ENCODE data around the gene NKX2-4. TPM values are rescaled to one million over a fixed set of nuclear protein-coding genes. Genes with fewer than 3 reads are reported as not detected.
"Not testable (repeated sequence)": the region's sequence is repeated elsewhere in the genome, so short reads cannot be mapped to it uniquely, and the experiment has no call there.

The NKX2-4 gene
- total and polyA plus RNA-seq, 2 of the 13 experiments (the other 11 are each of a cell fraction or from before 2014, with no cell fraction given) = not detected

DNA sequence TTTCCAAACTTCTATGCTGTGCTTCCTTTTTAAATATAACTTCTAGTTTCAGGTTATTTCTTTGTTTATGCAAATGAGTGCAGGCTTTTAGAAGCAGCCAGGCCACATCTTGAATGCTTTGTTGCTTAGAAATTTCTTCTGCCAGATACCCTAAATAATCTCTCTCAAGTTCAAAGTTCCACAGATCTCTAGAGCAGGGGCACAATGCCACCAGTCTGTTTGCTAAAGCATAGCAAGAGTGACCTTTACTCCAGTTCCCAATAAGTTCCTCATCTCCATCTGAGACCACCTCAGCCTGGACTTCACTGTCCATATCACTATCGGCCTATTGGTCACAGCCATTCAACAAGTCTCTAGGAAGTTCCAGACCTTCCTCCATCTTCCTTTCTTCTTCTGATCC, 26.4 kb upstream of the NKX2-4 start:
- intact Hi-C loops (cut with micrococcal nuclease; ENCODE audit: unreplicated experiment) = not testable (repeated sequence)

DNA sequence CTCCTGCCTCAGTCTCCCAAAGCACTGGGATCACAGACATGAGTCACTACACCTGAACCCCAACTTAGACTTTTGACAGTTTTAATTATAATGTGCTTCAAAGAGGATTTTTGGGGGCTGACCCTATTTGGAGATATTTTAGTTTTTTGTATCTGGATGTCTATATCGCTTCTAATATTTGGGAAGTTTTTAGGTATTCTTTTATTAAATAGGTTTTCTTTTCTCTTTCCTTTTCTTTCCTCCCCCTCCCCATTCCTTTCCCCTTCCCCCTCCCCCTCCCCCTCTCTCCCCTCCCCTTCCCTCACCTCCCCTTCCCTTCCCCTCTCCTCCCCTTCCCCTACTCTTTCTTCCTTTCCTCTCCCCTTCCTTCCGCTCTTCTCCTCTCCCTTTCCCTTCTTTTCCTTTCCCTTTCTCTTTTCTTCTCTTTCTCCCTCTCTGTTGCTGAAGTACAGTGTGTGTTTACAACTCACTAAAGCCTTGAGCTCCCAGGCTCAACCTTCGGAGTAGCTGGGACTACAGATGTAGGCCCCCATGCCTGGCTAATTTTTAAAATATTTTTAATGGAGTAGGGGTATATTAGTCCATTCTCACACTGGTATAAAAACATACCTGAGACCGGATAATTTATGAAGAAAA, 24.4 kb upstream of the NKX2-4 start:
- Histone ChIP-seq H3K4me2 (ENCODE audit: low read depth, low read length) (no peak overlapping the region), H3K79me2 (ENCODE audit: insufficient read depth, low read length) (no peaks in the 10 kb centered on the region), H3K27me3 (ENCODE audit: control insufficient read depth in 1 of 2, insufficient read depth in 2 of 2, low read length in 2 of 2) (no peaks in the 10 kb centered on the region), H3K4me3 (replicated peaks in 1 of 3; ENCODE audit: insufficient read depth in 1 of 3, low read depth in 2 of 3, low read length in 3 of 3) (no peak overlapping the region), H3K36me3 (replicated peaks in 1 of 2; ENCODE audit: control insufficient read depth in 1 of 2, insufficient read depth in 2 of 2, low read length in 2 of 2) (no peaks in the 10 kb centered on the region), H3K9ac (ENCODE audit: insufficient read depth, low read depth, low read length) (no peak overlapping the region), H2AFZ (ENCODE audit: low read length) (no peak overlapping the region), H3K27ac (ENCODE audit: extremely low read length, insufficient read depth, low read length) (no peak overlapping the region), H3K4me1 (ENCODE audit: insufficient read depth, low read length) (no peaks in the 10 kb centered on the region), H3K9me3 (ENCODE audit: low read length) (peaks cover 20% of the 10 kb centered on the region), H4K20me1 (ENCODE audit: insufficient read depth, low read length) (no peaks in the 10 kb centered on the region)
- POLR2A ChIA-PET = no interaction called here
- in situ Hi-C loops (cut with HindIII; ENCODE audit: extremely low pct_ligation_motif_present, low pct_unique_long_range_greater_than_20kb) (no loop called here), intact Hi-C loops (cut with micrococcal nuclease; ENCODE audit: unreplicated experiment) (no loop called here)
- no peak for DNase-seq (ENCODE audit: low spot score)
- 43% methylated on average over 4 of the region's 4 CpGs for WGBS (ENCODE audit: low lambda C conversion rate)
- no peak for ATAC-seq
- FAIRE-seq = no peak
- BruUV-seq (replicated peaks) = no TSS peak
- CTCF ChIA-PET (ENCODE audit: low intra/inter-chr PET ratio, low total read pairs) = no interaction called here
- TF ChIP-seq PCBP2 (optimal IDR thresholded peaks at IDR 0.05; ENCODE audit: low read depth, low read length, poor library complexity, severe bottlenecking) (peak; percentile 76), SALL2 (CRISPR knock-in tag; IDR thresholded peaks at IDR 0.05) (no peak), IKZF4 (CRISPR knock-in tag; IDR thresholded peaks at IDR 0.05; ENCODE audit: borderline replicate concordance, low read depth, not compliant biosample characterization) (no peak), HNRNPK (IDR thresholded peaks at IDR 0.05; ENCODE audit: low read depth, low read length, poor library complexity, severe bottlenecking) (peak; percentile 96), MAZ (IDR thresholded peaks at IDR 0.05; ENCODE audit: borderline replicate concordance, low read depth, low read length) (no peak), MAZ (CRISPR knock-in tag; IDR thresholded peaks at IDR 0.05; ENCODE audit: low read depth) (no peak), SMYD3 (CRISPR knock-in tag; IDR thresholded peaks at IDR 0.05) (no peak)
- TF ChIP-seq, protein P1, sequence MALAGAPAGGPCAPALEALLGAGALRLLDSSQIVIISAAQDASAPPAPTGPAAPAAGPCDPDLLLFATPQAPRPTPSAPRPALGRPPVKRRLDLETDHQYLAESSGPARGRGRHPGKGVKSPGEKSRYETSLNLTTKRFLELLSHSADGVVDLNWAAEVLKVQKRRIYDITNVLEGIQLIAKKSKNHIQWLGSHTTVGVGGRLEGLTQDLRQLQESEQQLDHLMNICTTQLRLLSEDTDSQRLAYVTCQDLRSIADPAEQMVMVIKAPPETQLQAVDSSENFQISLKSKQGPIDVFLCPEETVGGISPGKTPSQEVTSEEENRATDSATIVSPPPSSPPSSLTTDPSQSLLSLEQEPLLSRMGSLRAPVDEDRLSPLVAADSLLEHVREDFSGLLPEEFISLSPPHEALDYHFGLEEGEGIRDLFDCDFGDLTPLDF (CRISPR knock-in tag; IDR thresholded peaks at IDR 0.05) = no peak

More for the DNA sequence above, 26.4 kb upstream of the NKX2-4 start:
- H3K79me2 ChIP-seq (ENCODE audit: insufficient read depth, low read length); H3K4me1 ChIP-seq (ENCODE audit: insufficient read depth, low read length); H3K4me2 ChIP-seq (ENCODE audit: low read depth, low read length); H2AFZ ChIP-seq (ENCODE audit: low read length); H3K27me3 ChIP-seq (ENCODE audit: control insufficient read depth in 1 of 2, insufficient read depth in 2 of 2, low read length in 2 of 2); POLR2A ChIA-PET; ATAC-seq; FAIRE-seq; in situ Hi-C loops (cut with HindIII; ENCODE audit: extremely low pct_ligation_motif_present, low pct_unique_long_range_greater_than_20kb); H3K9ac ChIP-seq (ENCODE audit: insufficient read depth, low read depth, low read length); H3K4me3 ChIP-seq (replicated peaks in 1 of 3; ENCODE audit: insufficient read depth in 1 of 3, low read depth in 2 of 3, low read length in 3 of 3); H3K36me3 ChIP-seq (replicated peaks in 1 of 2; ENCODE audit: control insufficient read depth in 1 of 2, insufficient read depth in 2 of 2, low read length in 2 of 2); H4K20me1 ChIP-seq (ENCODE audit: insufficient read depth, low read length); CTCF ChIA-PET (ENCODE audit: low intra/inter-chr PET ratio, low total read pairs); DNase-seq (ENCODE audit: low spot score); H3K27ac ChIP-seq (ENCODE audit: extremely low read length, insufficient read depth, low read length); BruUV-seq (replicated peaks): not testable (repeated sequence)
- TF ChIP-seq, protein P2, sequence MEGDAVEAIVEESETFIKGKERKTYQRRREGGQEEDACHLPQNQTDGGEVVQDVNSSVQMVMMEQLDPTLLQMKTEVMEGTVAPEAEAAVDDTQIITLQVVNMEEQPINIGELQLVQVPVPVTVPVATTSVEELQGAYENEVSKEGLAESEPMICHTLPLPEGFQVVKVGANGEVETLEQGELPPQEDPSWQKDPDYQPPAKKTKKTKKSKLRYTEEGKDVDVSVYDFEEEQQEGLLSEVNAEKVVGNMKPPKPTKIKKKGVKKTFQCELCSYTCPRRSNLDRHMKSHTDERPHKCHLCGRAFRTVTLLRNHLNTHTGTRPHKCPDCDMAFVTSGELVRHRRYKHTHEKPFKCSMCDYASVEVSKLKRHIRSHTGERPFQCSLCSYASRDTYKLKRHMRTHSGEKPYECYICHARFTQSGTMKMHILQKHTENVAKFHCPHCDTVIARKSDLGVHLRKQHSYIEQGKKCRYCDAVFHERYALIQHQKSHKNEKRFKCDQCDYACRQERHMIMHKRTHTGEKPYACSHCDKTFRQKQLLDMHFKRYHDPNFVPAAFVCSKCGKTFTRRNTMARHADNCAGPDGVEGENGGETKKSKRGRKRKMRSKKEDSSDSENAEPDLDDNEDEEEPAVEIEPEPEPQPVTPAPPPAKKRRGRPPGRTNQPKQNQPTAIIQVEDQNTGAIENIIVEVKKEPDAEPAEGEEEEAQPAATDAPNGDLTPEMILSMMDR (CRISPR knock-in tag; IDR thresholded peaks at IDR 0.05) = 0 out of 2 replicates have a peak, but pooled peaks have one; percentile 9
- TF ChIP-seq PPARG (CRISPR knock-in tag; conservative IDR thresholded peaks at IDR 0.05) (peak; percentile 90), RXRB (CRISPR knock-in tag; IDR thresholded peaks at IDR 0.05; ENCODE audit: borderline replicate concordance) (peak; percentile 67; the same call in 1 of the 2 replicates), HNF4A (CRISPR knock-in tag; IDR thresholded peaks at IDR 0.05) (0 out of 2 replicates have a peak, but pooled peaks have one; percentile 8)
- H3K9me3 ChIP-seq (ENCODE audit: low read length) = peaks cover 20% of the 10 kb centered on the region
- WGBS (ENCODE audit: low lambda C conversion rate) = 35% methylated on average over 1 of the region's 1 CpG

Data from HepG2 (cell line).